ENCODE data around the gene DDR2.
"Not testable (repeated sequence)": the region's sequence is repeated elsewhere in the genome, so short reads cannot be mapped to it uniquely, and the experiment has no call there.

The DDR2 gene

DNA sequence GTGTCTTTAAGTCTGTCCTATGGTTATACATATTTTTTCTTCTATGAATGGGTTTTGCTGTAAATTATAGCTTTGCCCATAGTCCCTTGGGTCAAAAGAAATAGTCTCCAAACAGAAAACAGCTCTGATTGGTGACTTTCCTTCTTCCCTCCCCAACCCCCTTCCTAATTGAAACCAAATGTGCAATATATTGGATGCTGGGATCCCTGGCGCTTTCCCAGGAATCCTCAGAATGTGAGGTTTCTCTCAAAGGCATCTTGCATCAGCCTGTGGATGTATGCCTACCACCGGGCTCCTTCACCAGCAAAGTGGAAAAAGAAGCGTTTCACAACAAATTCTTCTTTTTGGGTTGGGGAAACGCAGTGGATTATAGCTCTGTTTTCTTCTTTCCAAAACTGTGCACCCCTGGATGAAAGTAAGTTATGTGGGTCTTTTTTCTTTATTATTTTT lies at the start of gene DDR2:
TSS of gene DDR2 (plus strand) at position 248 of the 450 bp plus-strand sequence. CDS start 86,600 bp downstream, outside the sequence.
- DNase-seq, result no peak

DNA sequence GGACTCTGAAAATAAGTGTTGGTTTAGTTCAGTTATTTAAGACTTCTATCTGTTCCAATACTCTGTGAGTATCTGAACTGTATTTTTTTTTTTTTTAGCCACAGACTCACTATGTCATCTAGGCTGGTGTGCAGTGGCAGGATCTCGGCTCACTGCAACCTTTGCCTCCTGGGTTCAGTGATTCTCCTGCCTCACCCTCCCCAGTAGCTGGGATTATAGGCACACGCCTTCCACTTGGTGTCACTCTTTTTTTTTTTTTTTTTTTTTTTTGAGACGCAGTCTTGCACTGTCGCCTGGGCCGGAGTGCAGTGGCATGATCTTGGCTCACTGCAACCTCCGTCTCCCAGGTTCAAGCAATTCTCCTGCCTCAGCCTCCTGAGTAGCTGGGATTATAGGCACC lies 49.4 kb upstream of the DDR2 start:
- not testable (repeated sequence) for DNase-seq

DNA sequence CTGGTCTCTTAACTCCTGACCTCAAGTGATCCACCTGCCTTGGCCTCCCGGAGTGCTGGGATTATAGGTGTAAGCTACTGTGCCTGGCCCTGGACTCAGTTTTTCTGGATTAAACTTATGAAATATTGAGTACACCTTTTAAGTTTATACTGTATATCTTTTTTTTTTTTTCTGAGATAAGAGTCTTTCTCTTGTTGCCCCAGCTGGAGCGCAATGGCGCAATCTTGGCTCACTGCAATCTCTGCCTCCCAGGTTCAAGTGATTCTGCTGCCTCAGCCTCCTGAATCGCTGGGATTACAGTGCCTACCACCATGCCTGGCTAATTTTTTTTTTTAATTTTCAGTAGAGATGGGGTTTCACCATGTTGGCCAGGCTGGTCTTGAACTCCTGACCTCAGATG lies 47.2 kb upstream of the DDR2 start:
- not testable (repeated sequence) for DNase-seq

DNA sequence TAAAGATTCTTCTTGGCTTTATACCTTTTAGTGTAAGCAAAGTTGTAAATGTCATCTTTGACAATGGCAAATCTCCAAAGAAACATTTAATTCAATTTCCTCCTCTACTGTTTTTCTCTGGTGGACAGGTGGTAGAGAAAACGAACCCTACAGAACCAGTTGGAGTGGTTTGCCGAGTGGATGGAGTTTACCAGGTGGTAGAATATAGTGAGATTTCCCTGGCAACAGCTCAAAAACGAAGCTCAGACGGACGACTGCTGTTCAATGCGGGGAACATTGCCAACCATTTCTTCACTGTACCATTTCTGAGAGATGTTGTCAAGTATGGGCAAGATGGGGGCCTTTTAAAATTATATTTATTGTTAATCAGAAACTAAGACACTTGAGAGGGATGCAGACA lies 44.9 kb upstream of the DDR2 start:
- DNase-seq, result no peak

DNA sequence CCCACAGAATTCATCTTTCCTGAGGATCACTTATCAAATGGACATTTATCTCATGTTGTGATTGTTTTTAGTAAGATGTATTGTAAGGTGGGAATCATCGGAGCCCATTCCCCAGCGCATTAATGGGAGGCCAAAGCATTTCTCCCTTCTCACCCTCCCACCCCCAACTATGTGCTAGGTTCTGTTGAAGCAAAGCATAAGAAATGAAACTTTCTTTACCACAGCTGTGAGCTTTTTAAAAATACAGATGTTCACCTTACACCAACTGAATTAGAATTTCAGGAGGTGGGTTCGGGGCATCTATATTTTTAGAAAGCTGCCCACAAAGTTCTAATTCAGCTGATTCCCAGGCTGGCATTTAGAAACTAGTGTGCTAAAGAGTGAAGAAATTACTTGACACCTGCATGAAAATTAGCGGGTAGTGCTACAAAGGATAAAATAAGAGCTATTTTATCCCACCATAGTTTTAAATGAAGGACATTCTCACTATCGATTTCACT lies 44.5 kb upstream of the DDR2 start:
- DNase-seq, result no peak

DNA sequence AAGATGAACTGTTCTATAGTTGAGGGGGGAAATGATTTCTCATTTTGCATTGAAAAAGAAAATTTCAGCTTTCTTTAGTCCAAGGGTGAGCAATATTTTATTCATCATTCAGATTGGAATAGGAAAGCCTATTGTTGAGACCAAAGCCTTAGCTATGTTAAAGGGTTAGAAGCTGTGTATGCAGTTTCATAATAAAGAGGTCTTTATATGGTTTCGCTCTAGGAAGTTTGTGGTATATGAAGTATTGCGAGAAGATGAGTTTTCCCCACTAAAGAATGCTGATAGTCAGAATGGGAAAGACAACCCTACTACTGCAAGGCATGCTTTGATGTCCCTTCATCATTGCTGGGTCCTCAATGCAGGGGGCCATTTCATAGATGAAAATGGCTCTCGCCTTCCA lies 42.2 kb upstream of the DDR2 start:
- DNase-seq, result no peak

DNA sequence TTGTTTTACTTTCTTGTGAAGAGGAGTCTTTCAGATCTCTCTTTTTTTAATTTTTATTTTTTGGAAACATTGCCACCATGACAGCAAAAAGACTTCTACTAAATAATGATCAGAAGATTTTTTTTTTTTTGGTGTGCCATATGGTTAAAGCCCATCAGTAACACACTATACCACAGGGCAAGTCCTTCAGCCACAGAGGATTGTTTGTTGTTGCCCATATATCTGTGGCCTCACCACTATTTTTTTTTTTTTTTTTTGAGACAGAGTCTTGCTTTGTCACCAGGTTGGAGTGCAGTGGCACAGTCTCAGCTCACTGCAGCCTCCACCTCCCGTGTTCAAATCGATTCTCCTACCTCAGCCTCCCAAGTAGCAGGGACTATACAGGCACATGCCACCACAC lies 41.6 kb upstream of the DDR2 start:
- DNase-seq, result no peak

DNA sequence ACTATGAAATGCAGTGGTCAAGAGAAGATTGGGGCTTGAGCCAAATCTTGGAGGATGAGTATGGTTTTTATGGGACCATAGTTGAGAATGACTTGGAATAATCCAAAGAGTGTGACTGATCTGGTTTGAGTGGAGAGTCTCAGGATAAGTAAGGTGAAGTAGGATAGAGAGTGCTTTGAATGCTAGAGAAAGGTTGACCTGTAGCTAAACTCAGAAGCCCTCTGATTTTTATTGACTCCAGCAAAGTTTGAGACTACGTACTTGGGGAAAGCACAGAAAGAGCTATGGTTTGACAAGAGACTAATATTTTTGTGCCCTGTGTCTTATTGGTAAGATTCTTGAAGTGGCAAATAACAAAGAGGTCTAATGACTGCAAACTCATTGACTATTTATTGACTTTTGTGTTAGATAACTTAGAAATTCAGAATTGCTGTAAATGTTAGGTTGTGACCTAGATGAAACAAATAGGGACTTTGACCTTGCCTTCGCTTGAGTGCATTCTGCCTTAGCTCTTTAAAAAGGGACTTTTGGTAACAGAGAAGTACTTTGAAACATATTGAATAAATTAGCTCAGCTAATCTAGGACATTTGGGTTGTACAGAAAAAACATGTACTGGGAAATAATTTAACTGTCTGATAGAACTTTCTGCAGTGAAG lies 35.6 kb upstream of the DDR2 start:
- DNase-seq, result no peak

DNA sequence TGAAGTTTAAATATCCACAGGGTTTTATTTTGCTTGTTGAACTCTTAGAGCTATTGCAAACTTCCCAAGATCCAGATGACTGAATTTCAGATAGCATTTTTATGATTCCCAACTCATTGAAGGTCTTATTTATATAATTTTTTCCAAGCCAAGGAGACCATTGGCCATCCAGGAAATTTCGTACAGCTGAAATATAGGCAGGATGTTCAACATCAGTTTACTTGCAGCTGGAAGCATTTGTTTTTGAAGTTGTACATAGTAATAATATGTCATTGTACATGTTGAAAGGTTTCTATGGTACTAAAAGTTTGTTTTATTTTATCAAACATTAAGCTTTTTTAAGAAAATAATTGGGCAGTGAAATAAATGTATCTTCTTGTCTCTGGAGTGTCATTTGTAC lies 32.8 kb upstream of the DDR2 start:
- DNase-seq, result no peak

DNA sequence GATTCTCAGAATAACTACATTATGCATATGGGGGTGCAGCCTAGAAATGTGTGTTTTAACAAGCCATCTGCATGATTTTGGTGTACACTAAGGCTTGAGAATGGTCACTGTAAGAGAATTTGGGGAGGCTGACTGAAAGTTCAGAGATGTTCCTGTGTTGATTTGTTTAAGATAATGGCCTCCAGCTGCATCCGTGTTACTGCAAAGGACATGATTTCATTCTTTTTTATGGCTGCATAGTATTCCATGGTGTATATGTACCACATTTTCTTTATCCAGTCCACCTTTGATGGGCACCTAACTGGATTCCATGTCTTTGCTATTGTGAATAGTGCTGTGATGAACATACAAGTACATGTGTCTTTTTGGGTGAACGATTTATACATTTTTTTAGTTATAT lies 29.1 kb upstream of the DDR2 start:
- not testable (repeated sequence) for DNase-seq

DNA sequence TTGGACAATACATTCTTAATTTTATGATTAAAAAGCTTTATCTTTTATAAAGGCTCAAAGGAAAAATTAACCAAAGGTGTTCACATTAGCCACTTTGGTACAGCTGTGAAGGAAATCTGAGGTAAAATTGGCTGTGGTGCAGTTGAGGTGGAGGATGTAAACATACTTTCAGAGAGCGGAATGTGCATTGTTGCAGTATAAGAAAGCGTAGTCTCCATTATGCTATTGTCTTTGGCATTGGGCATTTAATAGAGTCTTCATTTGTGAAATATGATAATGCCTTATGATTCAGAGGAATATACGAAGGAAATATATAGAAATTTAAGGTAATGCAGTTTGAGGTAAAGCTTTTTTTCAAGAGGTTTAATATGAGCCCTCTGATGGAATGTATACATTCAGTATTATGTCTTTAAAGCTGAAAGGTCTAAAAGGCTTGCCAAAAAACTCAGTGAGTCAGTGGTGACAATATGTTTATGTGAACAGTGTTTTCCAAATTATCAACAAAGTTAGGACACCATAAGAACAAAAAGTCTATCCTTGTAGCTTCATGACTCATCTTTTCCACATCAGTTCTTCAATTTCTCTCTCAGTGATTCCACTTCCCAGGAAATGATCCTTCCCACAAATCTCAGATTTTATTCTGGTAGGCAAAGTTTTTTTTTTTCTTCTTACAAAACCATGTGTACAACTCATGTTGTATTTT lies 26.9 kb upstream of the DDR2 start:
- peak; percentile 12 to 32 (median 23) for DNase-seq

DNA sequence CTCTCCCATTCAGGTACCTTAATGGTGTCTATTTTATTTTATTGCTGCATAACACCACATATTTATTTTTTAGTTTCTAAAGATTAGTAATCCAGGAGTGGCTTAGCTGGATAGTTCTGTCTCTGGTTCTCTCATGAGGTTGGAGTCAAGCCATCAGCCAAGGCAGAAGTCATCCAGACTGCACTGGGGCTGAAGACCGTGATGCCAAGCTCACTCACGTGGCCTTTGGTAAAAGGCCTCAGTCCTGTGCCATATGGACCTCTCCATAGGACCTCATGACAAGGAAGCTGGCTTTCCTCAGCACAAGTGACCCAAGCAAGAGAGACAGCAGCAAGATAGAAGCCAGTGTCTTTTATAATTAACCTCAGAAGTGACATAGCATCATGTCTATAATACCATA lies 23.0 kb upstream of the DDR2 start:
- DNase-seq, result no peak

DNA sequence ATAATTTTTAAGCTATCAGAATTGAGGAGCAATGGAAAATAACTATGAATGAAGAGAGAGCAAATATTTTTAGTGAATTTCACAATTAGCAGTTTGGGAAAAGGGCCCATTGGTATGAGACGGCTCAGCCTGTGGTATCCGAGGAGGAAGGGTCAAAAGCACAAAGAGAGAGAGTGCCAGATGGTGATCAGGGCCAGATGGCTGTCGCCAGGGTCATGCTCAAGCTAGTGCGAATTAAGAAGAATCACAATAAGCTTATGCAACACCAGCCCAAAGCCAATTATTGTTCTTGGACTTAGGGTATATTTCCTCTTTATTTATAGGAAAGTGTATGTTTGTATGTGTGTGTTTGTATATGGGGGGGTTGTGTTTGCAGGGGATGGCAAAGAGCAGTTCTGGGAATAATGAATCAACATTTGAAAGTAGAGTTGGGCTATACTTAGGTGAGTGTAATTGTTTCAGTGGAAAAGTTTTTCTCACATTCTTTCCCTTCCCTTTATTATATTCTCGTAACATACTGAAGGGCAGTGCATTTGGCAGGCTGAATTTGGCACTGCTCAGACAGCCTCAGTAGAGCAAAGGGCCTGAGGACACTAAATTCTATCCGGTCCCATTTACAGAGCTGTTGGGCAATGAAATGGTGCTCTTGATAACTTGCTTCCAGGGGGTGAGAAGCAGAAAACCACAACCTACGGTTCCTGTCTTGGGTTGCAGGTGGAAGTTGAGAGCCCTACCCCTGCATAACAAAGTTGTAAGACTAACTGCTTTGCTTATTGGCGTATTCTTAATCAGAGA lies 19.5 kb upstream of the DDR2 start:
- no peak for DNase-seq

DNA sequence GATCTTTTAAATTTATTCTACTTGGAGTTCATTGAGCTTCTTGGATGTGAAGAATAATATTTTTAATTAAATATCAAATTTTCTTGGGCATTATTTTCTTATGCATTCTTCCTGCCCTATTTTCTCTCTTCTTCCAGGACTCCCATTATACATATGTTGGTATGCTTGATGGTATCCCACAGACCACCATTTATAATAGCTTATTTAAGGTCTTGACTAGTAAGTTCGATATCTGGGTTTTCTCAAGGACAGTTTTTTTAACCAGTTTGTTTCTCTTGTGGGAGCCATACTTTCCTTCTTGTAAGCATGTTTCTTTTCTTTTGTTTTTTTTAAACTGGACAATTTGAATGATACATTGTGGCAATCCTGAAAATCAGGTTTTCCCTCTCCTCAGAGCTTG lies 15.4 kb upstream of the DDR2 start:
- no peak for DNase-seq

DNA sequence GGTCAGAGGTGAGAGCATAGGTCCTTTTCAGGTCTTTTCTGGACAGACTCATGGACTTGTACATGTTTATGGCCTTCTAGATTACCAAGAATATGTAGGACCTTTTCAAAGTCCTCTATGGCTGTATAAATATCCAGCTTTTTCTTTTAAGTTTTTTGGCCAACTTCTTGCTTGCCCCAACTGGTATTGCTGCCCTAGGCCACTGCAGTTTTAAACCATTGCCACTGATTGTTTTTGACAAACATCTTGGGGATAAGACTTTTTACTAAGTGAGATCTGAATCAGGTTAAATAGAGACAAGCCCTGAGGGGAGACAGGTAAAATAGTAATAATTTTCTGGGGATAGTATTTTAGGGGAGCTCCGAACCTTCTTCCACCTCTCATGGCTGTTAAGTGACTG lies 14.8 kb upstream of the DDR2 start:
- DNase-seq, result no peak

DNA sequence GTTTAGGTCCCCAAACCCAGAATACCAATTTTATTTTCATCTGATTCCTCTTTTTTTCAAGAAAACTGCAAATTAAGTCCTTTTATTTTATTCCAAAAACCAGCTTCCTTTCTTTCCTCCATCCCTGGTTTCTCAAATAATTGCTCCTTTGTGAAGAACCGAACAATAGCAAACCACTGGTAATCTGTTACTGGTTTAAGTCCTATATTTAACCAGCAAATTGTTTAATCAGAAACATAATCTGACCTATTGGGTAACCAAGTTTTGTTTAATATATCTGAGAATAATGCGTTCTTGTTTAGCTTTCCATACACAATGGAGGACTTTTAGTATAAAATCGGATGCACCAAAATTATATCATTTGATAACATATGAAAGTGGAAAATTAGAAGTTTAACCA lies 13.2 kb upstream of the DDR2 start:
- no peak for DNase-seq

DNA sequence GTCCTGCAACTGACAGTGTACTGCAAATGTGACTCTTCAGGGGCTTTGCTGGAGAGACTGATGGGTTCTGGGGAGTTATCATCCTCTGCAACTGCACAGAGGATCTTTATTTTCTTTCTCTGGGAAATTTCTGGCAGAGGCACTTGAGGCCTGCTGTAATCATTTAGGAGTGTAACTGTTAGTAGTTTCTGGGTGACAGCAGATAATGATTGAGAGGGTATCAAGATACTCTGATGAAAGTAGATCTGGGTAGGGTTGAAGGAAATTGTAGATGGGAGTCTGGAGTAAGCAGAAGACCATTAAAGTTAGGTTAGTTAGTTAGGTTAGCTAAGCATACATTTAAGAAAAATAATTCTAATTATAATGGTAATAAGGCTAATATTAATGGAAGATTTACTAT lies 11.0 kb upstream of the DDR2 start:
- DNase-seq, result no peak

DNA sequence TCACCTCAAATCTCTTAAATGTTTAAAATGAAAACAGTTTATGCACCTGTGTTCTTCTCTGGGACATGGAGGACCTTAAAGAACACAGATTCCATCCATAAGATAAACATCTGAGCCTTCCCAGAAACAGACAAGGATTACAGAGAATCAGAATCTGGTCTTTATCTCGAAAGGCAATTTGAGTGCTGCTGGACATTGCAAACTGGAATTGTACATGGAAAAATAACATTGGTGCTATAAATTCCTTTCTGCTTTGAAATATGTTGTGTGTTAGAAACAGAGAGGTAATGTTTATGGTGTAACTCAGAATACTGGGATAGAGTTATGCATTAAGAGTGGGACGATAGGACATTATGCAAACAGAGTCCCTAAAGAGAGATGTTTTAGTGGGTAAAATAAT lies 6.6 kb upstream of the DDR2 start:
- DNase-seq, result no peak

DNA sequence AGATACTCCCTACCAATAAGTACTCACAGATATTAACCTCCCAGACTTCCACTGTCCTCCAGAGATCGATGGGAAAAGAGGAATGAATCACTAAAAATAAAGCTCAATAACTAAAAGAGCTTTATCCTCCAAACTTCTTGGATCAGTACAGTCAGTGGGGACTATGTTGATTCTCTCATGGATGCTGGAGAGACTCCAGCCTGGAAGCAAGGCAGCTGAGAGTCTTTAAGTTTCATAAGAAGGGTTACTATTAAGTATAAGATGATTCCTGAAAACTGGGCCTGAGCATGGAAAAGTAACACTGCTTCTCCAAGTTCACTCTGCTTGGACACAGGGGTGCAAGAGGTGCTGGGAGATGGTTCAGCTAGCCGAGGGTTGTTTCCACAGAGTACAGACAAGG lies 6.2 kb upstream of the DDR2 start:
- DNase-seq, result no peak

DNA sequence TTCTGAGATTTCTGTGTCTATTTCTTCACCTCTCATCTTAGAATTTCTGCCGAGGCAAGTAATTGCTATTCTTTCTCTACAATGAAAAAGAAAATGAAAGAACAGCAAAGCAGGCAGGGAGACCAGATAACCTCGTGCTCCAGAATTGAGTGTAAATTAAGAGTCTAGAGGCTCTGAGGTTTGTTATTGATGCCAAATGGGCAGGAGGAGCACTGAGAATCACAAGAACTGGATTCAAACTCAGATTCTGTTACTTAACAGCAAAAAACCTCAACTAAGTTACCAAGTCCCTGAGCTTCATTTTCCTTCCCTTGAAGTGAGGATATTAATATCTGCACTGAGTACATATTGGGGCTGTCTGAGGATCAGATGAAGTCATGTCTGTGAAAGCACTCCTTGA lies 5.5 kb upstream of the DDR2 start:
- no peak for DNase-seq

DNA sequence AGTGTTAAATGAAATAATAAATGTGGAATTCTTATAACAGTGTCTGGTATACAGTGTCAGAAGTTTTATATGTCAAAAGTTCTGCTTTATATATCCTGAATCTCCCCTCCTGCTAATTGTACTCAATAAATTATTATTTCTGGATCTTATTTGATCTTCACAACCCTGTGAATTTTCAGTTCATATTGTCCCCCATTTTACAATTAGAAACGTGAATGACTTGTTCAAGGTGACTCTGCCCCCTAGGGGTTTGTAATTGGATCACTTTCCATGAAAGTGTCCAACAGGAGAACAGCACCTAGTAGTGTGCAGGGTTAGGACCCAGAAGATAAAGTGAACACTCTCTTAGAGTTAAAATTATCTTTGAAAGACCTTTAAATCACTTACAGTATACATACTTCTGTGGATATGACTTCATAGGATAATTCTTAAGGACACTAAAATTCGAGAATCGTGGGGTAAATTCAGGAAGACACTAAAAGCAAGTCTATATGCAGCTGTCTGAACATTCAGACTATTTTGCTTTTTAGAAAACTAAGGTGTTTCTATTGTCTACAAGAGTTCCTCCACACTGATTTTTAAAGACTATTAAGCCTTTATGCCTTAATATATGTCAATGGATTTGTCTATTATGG lies 4.5 kb upstream of the DDR2 start:
- peak; percentile 36 to 47 (median 37) for DNase-seq

DNA sequence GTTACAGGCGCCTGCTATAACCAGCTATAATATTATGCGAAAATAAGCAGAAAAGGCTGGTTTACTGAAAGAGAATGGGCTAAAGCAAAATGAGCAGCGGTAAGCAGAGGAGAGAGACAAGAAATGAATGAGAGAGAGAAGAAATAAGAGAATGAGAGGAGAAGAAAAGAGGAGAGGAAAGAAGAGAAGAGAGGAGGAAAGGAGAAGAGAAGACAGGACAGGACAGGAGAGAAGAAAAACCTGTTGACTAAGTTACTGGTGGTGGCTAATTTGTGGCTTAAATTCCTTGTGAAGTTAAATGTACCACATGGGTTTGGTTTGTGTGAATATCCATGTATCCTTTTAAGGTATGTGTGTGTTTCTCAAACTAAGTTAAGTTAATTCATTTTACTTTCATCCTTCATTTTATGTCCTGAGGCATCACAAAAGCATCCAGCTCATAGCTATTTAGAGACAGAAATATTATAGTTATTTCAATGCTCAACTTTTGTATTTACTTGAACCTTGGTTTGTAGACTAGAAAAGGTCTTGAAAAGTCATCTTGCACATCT lies 3.1 kb upstream of the DDR2 start:
- DNase-seq, result no peak

DNA sequence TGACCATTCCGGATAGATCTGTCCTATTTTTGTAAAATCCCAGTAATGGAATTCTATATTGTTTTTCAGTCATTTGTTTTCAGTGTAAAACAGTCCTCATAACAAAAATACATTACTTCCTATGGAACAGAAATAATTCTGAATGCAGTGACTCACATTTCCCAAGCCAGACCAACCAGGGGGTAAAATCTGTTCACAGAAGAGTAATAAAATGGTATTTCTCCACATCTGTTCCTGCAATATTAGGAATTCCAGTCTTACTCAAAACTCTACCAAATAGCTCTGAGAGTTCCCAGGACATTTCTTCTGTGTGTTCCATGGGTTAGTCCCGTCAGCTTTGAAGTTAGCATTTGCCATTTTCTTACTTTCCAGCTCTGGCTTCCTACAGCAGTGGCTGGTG lies 2.6 kb upstream of the DDR2 start:
- DNase-seq, result peak; percentile 7 to 41 (median 23)
